Measurements from ENCODE around the gene BOC.

- TF ChIP-seq, protein P1, sequence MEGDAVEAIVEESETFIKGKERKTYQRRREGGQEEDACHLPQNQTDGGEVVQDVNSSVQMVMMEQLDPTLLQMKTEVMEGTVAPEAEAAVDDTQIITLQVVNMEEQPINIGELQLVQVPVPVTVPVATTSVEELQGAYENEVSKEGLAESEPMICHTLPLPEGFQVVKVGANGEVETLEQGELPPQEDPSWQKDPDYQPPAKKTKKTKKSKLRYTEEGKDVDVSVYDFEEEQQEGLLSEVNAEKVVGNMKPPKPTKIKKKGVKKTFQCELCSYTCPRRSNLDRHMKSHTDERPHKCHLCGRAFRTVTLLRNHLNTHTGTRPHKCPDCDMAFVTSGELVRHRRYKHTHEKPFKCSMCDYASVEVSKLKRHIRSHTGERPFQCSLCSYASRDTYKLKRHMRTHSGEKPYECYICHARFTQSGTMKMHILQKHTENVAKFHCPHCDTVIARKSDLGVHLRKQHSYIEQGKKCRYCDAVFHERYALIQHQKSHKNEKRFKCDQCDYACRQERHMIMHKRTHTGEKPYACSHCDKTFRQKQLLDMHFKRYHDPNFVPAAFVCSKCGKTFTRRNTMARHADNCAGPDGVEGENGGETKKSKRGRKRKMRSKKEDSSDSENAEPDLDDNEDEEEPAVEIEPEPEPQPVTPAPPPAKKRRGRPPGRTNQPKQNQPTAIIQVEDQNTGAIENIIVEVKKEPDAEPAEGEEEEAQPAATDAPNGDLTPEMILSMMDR (IDR thresholded peaks at IDR 0.05) = no peak
- no peak for TF ChIP-seq POLR2A (IDR thresholded peaks at IDR 0.05)
- no peak for TF ChIP-seq EP300 (IDR thresholded peaks at IDR 0.05)
Observed at GRCh38 chr3:113279686-113280085, 68.3 kb downstream of the BOC start.
